NCI-H748 (cell line): Measurements from ENCODE around the gene EFHC1.
"Not testable (repeated sequence)": the region's sequence is repeated elsewhere in the genome, so short reads cannot be mapped to it uniquely, and the experiment has no call there.

ENCODE experiments used
- DNase-seq: peaks from one replicate; lab custom pipeline; 2025; ENCODE audit not compliant: unreplicated experiment; lab: John Stamatoyannopoulos, UW

Gene EFHC1

DNA sequence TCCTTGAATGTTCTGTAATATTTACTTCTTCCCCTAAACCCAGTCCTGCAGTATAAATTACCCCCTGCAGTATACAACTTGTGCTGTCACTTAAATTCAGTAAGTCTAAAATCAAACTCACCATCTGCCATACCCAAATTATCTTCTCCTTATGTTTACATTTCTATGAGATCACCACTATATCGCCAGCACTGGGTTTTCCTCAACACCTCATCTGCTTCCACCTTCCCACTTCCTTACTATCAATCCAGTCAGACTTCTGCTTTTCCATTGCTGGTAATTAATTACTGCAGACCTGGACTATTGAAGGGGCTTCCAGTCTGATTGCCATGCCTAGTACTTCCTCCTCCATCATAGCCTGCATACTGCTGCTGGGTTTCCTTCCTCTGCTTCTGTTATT is 15.2 kb downstream of the EFHC1 start:
- no peak for DNase-seq

DNA sequence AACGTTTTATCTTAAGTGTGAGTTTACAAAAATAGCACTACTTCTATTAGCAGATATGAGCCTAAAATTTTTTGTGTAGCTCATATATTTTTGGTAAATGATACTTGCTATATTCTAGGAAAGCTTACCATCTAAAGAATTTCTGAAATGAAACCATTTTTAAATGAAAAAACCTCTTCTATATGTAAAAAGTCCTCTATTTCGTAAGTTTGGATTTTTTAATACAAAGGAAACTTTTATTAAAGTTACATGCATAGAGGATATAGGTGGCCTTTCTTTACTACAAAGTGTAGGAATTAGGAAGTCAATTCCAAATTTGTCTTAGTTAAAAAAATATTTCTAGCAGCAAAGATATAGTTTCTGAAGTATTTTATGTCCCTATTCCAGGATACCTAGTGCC is 18.8 kb downstream of the EFHC1 start:
- no peak for DNase-seq

DNA sequence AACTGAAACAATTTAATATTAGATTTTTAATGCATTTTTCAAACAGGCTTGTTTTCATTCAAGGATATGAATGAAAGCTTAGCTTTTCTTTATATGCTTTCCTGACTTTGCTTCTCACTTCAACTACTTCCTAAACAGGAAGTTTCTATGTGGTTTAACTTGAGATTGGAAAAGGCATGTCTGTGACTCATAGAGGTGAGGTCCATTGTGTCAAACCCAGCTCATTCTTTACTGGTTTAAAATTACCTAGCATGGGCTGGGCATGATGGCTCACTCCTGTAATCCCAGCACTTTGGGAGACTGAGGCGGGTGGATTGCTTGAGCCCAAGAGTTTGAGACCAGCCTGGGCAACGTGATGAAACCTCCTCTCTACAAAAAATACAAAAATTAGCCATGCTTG is 34.4 kb downstream of the EFHC1 start:
- DNase-seq, result no peak

DNA sequence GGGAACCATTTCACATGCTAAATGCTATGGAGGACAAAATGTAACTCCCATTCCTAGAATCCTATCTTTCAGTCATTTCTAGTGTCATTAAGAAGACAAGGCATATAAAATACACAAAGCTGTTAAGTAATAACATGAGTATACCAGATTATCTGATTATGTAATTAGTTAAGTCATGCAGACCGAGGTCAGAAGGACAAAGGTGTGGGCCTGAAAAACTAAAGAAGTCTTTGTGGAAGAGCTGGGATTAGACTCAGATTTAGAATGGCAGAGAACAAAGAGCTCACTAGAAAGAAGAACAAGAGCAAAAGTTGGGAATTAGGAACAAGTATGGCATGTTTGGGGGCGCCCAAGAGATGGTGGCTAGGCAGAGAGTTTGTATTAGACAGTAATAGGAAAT is 37.0 kb downstream of the EFHC1 start:
- DNase-seq, result no peak

DNA sequence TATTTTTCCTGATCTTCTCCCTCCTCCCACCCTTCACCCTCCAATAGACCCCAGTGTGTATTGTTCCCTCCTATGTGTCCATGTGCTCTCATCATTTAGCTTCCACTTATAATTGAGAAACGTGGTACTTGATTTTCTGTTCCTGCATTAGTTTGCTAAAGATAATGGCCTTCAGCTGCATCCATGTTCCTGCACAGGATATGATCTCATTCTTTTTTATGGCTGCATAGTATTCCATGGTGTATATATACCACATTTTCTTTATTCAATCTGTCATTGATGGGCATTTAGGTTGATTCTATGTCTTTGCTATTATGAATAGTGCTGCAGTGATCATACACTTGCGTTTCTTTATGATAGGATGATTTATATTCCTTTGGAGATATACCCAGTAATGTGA is 41.1 kb downstream of the EFHC1 start:
- DNase-seq, result not testable (repeated sequence)

DNA sequence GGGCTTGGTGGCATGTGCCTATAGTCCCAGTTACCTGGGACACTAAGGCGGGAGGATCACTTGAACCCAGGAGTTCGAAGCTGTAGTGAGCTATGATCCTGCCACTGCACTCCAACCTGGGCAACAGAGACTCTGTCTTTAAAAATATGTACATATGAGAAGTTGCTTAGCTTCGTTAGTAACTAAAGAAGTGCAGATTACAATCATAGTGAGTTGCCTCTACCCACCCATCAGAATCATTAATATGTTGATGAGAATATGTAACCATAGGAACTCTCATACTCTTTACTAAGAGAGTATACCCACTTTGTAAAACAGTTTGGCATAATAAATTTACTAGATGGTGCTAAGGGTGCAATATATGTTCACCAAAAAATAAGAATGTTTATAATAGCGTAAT is 54.0 kb downstream of the EFHC1 start:
- DNase-seq, result no peak

DNA sequence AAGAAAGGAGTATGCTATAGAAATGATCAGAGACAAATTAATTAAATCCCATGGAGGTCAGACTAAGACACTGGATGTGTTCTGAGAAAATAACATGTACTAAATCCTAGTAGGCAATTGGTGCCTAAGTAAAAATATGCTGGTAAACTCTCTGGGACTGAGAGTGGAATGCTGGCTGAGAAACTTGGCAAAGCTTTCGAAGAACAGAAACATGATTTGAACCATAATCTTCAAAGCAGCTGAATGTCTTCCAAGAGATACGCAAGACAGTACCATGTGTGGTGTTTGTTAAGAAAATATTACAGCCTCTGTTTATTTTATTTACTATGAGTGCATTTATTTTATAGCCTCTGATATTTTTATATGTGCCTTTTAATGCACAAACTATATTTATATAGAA is 55.2 kb downstream of the EFHC1 start:
- DNase-seq, result no peak

DNA sequence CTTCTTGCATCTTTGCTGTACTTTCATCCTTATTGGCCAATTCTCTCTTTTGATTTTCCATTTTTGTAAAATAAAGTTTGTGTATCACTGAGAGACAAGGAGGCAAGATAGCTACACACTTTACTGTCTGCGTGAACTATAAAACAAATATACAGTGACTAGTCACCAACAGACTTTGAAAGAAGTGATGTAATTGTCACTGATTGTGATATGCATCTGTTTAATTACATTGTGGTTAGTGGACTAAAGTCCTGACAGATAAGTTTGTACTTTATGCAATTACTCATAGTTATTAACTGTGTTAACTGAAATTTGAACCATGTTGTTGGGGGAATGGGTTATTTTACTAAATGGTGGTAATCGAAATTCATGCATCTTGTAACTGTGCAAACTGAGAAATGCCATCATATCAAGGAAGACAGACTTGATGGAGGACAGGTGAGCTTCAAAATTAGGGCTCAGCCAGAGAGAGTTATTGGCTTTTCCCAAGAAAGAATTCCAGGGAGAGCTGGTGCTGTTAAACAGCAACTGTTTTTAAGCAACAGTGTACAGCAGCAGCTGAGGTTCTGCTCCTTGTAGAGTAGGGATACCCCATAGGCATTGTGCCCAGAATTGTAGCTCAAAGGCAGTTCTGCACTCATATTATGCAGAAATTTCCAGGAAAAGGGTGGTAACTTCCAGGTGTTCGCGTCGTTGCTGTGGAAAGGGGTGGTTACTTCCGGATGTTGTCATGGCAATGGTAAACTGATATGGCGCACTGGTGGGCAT is 62.9 kb downstream of the EFHC1 start:
- no peak for DNase-seq

DNA sequence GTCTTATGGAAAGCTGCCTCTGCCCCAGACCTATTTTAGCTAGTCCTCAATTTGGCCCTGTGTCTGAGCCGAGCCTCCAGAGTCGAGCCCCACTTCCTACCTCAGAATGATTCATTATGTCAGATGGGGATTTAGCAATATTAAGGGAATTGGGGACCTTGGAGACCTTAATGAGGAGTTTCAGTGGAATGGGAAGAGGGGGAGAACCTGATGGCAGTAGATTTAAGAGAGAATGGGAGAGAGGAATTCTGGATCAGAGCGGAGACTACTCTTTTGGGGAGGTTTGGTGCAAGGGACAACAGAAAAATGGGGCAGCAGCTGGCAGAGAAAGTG is 63.5 kb downstream of the EFHC1 start:
- no peak for DNase-seq

DNA sequence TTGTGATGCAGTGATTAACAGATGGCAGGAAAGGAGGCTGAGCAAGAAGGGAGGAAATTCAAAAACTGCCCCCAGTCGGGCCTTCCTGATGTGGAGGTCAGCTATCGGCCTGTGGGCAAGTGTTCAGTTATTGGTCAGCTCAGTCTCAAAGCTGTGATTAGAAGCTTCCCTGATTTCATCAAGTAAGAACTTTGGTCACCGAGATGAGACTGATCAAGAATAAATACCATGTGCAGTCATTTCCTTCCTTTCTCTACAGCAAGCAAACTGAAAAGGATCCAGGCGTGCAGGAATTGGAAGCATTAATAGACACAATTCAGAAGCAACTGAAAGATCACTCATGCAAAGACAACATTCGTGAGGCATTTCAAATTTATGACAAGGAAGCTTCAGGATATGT is 69.7 kb downstream of the EFHC1 start:
- DNase-seq, result no peak

DNA sequence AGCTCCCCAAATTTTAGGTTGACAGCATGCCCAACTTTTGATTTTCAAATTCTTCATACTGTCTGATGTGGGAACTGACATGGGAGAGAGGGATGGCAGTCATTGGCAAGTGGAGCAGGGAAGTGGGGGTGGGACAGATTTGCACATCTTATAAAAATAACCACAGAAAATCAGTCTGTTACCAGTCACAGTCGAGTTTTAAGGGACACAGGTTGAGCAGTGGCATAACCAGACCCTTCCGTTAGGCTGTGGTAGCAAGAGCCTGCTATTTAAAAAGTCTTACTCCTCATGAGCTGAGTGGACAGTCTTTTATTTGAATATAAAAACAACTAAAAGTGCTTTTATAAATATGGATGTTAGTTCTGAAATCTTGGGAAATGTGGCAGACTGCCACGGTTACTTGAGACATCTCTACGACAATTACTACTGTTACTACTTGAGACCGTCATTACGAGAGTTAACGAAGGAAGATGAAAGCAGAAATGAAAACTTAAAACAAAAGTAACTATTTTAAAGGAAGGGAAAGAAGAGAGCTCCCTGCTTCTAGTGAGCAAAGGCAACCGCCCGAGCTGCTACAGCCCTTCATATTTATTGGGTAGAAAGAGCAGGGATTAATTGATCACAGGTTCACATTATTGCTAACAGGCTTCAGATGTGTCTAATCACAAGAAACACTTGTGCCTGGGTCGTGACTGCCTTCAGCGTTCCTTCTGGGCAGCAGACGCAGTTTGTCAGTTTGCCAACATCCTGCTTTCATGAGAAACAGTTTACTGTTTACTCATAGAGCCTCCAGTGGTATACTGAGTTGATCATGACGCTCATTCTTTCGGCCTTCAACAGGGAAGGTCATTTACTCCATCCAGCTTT is 71.3 kb downstream of the EFHC1 start:
- DNase-seq, result no peak

DNA sequence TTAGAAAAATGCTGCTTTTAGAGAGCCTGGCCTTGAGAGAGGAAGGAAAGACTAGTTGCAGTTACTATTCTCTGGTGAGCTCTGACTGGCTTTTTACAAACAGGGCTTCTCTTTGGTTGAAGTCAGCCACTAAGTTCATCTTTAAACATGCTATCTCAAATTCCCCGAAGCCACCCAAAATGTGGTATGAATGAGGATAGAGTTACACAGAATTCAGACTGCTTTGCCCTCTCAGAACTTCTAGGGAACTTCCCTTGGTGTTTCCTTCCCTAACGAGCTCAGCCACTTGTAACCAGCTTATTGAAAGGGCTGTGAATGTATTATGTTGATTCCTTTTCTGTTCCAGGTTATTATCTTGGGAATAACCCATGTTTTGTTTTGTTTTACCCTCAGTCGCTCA is 73.5 kb downstream of the EFHC1 start:
- no peak for DNase-seq

DNA sequence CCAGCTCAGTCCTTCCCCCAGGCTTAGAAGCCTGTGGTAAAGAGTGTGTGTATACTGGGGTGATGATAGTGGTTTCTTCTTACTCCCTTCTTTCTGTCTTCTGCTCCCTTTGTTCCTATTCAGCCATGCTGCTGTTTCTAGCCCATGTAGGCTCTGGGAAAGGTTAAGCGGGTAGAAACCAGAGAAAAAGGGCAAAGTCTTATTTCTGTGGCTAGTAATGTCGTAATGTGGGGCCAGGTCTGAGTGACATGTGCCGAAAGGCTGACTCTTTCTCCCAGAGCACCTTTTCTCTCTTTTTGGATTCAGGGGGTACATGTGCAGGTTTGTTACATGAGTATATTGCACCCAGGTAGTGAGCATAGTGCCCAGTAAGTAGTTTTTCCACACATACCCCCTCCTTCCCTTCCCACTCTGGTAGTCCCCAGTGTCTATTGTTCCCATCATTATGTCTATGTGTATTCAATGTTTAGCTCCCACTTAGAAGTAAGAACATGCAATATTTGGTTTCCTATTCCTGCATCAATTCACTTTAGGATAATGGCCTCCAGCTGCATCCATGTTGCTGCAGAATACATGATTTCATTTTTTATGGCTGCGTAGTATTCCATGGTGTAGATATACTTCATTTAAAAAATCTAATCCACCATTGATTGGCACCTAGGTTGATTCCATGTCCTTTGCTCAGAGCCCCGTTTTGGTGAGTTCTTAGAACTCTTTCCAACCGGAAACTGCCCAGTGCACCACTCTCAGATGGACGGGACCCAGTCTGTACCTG is 74.3 kb downstream of the EFHC1 start:
- DNase-seq, result no peak

DNA sequence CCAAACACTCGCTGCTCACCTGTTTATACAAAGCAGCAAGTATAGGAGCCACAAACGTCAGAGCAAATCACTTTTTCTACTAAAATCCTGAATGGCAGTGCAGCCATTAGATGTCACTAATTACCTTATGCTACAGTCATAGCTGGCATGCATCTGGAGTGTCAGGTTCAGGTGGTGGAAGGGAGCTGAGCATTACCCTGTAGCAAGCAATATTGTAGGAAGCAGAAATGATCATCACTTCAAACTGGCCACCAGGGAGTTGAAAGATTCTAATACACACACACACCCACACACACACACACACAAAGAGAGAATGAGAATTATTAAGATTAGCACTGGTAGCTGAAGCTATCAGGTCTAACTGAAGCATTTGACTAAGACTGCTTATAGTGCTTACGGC is 75.8 kb downstream of the EFHC1 start:
- DNase-seq, result no peak

DNA sequence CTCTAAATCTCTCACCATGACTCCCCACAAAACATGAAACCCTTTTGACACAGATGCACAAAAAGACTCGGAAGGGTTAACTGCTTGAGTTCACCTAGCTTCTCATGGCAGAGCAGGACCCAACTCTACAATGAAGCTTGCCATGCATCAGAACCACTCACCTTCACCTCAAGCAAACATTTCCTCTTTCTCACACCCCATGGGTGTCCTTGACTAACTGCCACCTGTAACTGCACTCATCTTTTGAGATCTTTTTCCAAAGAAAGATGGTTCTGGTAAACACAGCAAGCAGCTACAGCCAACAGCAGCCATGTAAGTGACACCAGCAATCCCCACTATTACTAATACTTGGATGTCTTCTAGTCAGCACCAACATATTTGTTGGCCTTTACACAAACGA is 76.5 kb downstream of the EFHC1 start:
- no peak for DNase-seq

DNA sequence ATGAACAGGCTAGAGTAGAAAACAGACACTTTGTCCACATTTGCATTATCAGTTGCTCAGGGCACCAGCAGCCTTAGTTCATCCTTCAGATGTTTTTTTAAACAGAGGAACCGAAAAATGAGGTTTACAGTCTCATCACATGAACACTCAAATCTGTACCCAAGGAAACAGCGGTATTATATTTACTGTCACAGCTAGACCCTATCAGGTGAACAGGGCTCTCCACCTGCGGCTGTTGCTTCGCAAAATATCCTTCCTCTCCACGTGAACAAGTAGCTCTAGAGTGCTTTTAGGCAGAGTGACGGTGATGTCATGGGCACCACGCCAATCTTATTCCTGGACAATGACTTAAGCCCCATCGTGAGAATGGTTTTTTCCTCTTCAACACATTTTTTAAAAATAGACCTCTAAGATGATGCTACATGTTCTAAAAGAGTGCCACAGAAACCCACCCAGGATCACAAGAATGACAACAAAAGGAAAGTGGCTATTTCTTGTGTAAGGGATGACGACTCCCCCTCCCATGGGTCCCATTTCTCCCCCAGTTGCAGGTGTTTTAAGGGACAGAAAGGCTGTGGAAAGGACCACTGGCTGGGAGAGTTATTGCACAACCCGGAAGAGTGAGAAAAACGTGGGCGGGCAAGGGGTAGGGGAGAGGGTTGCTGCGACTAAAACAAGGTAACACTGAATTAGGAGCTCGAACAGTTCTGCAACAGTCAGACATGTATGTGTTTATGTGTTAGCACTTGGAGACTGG is 77.7 kb downstream of the EFHC1 start:
- DNase-seq, result peak; percentile 43

DNA sequence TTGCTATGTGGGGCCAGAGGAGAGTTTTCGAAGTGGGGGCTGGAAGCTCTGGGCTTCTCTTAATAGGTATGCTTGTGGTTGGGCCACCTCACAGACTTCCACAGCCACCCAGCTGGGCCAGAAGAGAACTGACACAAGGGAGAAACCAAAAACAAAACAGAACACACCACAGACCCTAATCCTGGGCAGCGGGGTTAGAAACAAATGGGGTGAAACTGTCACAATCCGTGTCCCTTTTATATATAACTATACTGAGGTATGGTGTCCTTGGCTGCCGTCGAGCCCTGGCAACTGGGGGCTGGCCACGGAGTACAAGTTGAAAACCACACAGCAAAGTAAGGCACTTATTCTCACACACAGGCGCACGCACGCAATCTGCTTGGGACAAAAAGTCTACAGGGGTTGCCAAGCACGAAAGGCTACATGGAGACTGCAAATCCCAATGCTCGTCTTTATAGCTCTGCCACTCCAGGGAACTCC is 78.4 kb downstream of the EFHC1 start:
- DNase-seq, result no peak

DNA sequence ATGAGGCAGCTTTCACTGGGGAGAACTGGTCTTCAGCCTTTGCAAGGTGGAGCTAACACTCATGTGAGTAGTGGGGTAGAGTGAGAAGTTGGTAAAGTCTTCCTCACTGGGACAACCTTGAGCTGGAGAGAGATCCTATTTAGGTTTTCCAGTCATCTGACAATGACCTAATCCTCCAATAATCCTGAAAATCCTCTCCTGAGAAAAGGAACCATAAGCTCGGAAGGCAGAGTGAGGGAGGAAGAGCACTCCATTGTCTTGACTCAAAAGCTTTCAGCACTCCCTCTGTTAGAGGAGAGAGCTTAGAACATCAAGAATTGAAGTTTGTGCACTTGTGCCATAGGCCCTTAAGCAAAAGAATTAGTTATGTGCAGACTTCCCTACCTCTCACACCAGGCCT is 78.9 kb downstream of the EFHC1 start:
- no peak for DNase-seq

DNA sequence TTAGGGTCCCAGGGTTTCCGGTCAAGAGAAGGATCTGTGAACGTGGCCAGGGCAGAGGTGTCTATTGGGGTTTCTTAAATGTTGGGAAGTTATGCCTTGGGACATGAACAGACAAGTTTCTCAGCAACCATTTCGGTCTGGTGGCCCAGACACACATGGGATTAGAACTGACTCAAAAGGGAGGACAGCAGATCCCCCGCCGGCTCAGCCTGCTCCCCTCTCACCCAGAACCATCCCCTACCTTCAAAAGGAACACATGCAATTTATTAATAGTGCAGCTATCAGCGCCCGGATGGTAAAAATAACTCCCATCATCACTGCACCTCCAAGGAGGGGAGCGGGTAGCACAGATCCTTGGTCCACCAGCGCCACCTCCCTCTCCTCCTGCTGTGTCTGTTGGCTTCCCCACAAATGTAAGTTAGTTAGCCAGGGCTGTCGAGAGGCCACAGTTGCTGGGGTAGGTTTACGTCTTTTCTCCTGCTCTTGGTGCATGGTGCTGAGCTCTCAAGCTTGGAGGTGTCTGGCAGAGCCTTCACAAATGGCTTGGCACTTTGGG is 79.6 kb downstream of the EFHC1 start:
- no peak for DNase-seq

DNA sequence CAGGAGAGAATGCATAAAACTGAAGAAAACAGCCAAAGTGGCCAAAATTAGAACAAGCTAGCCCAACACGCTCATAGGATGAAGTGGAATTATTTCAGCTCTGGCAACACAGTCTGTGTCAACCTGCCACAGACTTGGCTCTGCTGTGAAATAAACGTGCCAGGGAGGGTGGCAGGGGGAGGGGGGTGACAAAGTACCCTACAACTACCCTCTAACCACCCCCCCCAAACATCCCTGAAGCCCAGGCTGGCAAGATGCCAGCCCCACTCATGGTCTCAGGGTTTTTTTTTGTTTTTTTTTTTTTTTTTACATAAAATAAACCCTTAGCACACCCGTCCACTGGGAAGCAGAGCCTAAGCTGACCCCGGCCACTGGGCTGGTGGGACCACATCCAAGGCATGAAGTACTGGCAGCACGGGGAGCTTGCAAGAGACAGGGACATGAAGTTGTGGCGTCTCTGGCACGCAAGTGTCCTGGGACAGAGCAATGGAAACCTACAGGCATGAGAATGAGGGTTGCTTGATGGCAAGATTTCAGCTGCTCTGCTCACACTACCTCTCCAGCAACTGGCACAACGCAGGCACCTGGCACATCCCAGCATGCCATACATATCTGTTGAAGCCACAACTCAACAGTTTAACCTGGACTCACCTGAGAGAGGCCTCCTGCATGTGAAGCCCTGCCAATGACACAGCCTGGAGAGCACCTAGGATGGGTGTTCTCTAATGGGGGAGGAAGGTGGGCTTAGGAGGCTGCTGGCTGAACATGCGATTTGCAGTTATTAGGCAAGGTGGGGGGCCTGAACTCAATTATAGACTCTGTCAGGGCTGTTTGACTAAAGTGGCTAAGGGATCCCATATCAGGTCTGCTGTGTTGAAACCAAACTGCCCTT is 80.3 kb downstream of the EFHC1 start:
- no peak for DNase-seq
